ENCODE data around the gene CEP63.

- no peak for TF ChIP-seq POLR2AphosphoS5 (IDR thresholded peaks at IDR 0.05; ENCODE audit: low read depth, low read length)
- no peak for TF ChIP-seq POLR2A (IDR thresholded peaks at IDR 0.05; ENCODE audit: low read depth, low read length)
- no peak for TF ChIP-seq TAF1 (IDR thresholded peaks at IDR 0.05; ENCODE audit: borderline replicate concordance, low read depth, low read length)
These were observed 9.6 kb upstream of the CEP63 start for GRCh38 chr3:134476306-134476705.

Measured in GM12892 (cell line).